GM21717 (cell line): ENCODE measurements around the gene BFSP2.
"Not testable (repeated sequence)": the region's sequence is repeated elsewhere in the genome, so short reads cannot be mapped to it uniquely, and the experiment has no call there.

ENCODE experiments used
- ATAC-seq: cut with Tn5 transposase; IDR thresholded peaks from one replicate; pipeline ENCODE4 v1.9.1; 2021; ENCODE audit warnings: mild to moderate bottlenecking, moderate library complexity; ENCODE audit not compliant: unreplicated experiment

Gene BFSP2

GRCh38 chr3:133477487-133477886 is 77.6 kb downstream of the BFSP2 start:
- ATAC-seq, result peak; percentile 40

- ATAC-seq, result no peak
Observed at GRCh38 chr3:133478624-133479023, 78.8 kb downstream of the BFSP2 start.

DNA sequence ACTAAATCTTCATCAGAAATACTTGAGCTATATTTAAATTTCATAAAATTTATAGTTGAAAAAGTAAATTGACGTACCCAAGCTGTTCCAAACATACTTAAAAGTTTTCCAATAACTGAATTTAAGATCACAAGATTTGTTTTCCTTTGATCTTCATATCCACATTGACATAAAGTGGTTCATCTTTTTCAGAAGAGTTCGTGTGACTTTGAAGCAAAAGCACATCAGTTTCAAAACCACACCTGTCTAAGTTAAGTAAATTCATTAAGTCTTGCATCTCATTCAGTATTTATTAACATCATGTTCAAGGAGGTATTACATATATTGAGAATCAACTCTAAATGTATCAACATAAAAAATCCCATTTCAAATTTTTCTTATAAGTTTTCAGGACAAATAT is 79.5 kb downstream of the BFSP2 start:
- ATAC-seq, result no peak

GRCh38 chr3:133479895-133480669 is 80.2 kb downstream of the BFSP2 start:
- ATAC-seq, result peak; percentile 48

DNA sequence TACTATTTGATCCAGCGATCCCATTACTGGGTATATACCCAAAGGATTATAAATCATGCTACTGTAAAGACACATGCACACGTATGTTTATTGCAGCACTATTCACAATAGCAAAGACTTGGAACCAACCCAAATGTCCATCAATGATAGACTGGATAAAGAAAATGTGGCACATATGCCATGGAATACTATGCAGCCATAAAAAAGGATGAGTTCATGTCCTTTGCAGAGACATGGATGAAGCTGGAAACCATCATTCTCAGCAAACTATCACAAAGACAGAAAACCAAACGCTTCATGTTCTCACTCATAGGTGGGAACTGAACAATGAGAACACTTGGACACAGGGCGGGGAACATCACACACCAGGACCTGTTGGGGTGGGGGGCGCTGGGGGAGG is 82.6 kb downstream of the BFSP2 start:
- ATAC-seq, result not testable (repeated sequence)

DNA sequence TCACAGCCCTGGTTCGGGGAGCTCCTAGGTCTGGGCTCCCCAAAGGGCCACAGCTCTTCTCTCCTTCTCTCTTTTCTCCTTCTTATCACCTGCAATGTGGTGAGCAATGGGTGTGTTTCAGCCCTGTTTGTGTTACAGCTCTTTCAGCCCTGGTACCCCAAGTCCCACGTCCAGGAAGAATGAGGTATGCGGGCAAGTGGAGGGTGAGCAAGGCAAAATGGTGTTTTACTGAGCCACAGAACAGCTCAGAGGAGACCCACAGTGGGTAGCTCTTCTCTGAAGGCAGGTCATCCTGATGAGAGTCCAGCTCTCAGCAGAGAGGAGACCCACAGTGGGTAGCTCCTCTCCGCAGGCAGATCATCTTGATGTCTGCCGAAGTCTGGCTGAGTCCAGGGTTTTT is 86.8 kb downstream of the BFSP2 start:
- no peak for ATAC-seq

DNA sequence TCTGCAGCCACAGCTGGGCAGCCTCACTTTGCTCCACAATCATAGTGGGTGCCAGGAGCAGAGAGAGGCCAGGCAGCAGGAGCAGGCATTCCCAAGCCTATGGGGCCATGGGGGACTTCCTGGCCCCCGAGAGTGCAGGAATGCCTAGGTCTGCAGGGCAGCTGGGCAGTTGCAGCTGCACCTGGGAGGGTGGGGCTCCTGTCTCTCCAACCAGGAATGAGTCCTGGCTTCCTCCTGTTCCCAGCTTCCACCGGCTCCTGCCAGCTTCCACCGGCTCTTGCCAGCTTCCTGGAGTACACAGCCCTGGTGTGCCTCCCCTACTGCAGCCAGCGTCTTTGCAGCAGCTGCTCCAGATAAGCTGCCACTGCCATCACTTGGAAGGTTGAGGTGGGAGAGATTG is 87.3 kb downstream of the BFSP2 start:
- no peak for ATAC-seq

DNA sequence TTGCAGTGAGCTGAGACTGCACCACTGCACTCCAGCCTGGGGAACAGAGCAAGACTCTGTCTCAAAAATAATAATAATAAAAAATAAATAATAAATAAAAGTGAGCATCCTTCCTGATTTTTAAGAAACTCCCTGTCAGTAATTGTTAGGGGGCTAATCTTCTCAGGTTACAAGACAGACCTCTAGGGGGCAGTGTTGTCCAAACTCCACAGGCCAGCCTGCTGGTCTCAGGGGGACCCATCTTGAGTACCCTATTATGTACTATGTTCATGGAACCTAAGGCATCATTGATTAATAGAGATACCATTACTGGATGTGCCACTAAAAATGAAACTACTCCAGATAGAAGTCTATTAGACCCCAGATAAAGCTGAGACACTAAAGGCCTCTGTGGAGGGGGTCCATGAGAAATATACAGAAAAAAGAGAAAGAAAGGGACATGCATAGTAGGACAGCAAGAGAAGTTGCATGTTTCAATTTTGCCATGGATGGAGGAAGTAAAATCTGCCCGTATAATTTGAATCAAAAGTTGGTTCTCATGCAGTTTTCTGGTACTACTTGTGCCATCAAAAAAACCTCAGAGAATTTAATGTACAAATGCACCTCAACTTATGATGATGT is 88.2 kb downstream of the BFSP2 start:
- ATAC-seq, result no peak

DNA sequence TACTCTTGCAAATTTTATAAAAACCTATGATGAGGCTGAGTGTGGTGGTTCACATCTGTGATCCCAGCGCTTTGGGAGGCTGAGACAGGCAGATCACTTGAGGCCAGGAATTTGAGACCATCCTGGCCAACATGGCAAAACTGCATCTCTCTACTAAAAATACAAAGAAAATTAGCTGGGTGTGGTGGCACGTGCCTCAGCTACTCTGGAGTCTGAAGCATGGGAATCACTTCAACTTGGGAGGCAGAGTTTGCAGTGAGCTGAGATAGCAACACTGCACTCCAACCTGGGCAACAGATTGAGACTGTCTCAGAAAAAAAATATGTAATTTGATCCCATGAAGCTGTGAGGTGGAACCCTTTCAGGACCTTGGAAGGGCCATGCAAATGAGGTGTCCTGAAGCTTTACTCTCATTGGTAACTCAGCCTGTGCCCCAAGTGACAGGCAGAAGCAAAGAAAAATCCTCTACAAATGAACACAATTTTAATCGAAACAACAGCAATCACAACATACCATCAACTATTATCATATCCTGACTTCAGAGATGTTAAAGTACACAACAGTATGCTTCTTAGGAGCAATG is 89.0 kb downstream of the BFSP2 start:
- no peak for ATAC-seq

GRCh38 chr3:133489466-133490085 is 89.7 kb downstream of the BFSP2 start:
- no peak for ATAC-seq

GRCh38 chr3:133490468-133491351 is 90.9 kb downstream of the BFSP2 start:
- peak; percentile 86 for ATAC-seq

- peak; percentile 18 for ATAC-seq
Observed at GRCh38 chr3:133491481-133492059, 91.7 kb downstream of the BFSP2 start.

GRCh38 chr3:133492159-133492741 is 92.4 kb downstream of the BFSP2 start:
- no peak for ATAC-seq

DNA sequence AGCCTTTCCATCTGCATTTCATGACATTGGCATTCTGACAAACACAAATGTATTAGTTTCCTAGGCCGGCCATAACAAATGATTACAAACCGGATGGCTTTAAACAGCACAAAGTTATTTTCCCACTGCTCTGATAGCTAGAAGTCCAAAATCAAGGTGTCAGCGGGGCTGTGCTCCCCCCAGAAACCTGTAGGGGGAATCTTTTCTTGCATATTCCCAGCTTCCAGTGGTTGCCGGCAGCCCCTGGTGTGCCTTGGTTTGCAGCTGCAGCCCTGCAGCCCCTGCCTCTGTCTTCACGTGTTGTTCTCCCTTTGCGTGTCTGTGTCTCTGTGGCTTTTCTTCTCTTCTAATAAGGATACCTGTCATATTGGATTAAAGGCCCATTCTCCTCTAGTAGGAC is 94.6 kb downstream of the BFSP2 start:
- ATAC-seq, result no peak

DNA sequence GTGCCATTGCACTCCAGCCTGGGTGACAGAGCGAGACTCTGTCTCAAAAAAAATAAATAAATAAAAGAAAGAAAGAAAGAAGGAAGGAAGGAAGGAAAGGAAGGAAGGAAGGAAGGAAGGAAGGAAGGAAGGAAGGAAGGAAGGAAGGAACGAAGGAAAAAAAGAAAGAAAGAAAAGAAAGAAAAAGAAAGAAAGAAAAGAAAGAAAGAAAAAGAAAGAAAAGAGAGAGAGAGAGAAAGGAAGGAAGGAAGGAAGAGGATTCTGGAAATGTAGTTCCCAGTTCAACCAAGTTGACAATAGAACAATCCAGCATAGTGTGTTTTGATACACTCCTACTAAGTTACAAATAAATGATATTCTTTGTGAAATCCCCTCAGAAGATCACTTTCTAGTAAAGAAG is 102.7 kb downstream of the BFSP2 start:
- ATAC-seq, result not testable (repeated sequence)

- no peak for ATAC-seq
Observed at GRCh38 chr3:133503409-133503808, 103.6 kb downstream of the BFSP2 start.

- ATAC-seq, result no peak
Observed at GRCh38 chr3:133504736-133505135, 104.9 kb downstream of the BFSP2 start.

GRCh38 chr3:133505813-133506212 is 106.0 kb downstream of the BFSP2 start:
- peak; percentile 46 for ATAC-seq

DNA sequence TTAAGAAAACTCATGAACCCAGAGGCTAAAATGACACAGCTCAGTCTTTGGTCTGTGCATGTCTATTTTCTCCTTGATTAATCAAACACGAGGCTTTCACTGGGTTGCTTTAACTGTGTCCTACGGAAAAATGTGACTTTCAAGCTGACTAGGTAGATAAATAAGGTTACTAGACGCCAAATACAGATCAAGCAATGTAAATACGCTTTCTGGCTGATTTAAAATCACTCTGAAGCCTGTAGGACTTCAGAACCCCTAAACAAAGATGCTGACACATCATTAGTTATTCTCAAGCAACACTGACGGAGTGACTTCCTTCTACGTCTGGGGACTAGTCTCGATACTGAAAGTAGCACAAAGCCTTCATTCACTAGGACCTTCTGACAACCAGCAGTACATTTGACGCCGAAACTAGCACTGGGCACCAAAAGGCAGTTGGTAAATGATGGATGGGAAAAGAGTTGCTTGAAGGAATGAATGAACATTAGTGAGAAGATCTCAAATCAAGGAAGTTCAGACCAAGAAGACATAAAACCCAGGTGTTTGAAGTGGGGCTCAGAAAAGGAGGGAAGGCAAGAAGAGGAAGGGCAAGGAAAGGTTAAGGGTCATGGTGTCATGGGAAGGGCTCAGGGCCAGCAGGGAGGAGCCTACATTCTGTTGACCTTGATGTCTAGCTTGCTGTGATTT is 106.5 kb downstream of the BFSP2 start:
- peak; percentile 94 for ATAC-seq
